ENCODE measurements around the gene EIF2D. TPM values are rescaled to one million over a fixed set of nuclear protein-coding genes. Genes with fewer than 3 reads are reported as not detected.

Gene EIF2D
- total RNA-seq, 1 experiment from 2014 or later = 110 TPM

DNA sequence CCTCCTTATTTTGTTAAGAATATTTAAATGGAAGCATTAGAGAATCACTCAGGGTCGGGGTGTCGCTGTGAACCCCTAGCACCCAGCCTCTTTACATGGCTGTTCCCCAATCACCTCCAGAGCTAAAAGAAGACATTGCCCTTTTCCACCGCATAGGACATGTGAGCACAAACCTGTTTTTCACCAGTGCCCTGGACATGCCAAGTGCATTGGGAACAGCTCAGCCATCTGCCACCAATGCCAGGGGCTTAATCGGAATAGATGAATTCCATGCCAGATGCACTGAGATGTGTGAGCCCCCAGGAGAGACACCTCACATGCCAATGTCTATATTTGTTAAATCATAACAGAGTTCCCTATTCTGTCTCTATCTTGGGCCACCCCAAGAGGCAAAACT is 33.3 kb downstream of the EIF2D start:
- no TSS peak for BruUV-seq (replicated peaks)

DNA sequence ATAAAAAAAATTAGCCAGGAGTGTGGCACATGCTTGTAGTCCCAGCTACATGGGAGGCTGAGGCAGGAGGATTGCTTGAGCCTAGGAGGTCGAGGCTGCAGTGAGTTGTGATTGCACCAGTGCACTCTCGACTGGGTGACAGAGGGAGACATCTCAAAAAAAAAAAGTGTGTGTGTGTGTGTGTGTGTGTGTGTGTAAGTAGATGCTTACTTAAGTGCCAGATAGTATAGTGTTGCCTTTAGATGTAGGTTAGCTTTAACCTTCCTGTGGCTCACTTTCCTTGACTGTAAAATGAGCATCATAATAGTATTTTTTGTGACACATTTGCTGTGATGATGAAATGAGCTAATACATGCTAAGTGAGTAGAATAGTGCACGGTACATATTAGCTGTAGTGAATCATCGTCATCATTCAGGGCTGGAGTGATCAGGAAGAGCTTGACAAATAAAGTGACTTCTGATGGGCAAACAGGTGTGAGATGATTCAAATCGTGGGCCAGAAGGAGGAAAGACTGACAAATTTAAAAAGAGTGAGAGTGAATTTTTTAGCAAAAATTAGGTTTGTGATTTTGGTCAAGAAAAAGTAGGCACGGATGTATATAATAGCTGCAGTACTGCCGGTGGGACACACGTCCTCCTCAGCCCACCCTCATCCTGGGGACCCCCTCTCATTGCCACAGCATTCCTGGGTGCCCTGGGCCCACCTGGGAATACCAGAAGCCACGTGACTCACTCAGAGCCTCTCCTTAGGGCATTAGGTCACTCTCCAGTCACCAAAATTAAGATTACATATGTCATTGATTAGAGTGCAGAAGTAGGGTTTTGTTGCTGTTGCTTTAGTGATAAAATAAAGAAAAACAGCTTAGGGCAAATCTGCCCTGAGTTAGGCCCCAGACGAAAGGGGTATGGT is 33.9 kb downstream of the EIF2D start:
- H3K4me1 Mint-ChIP-seq (ENCODE audit: insufficient read depth, unreplicated experiment) = peaks cover 13% of the 10 kb centered on the region
- H3K4me3 Mint-ChIP-seq (ENCODE audit: unreplicated experiment) = no peak overlapping the region
- no TSS peak for BruUV-seq (replicated peaks)
- no peak for DNase-seq (ENCODE audit: unreplicated experiment)
- no peaks in the 10 kb centered on the region for H3K27me3 Mint-ChIP-seq (ENCODE audit: insufficient read depth, unreplicated experiment)
- no peaks in the 10 kb centered on the region for H3K9me3 Mint-ChIP-seq (ENCODE audit: unreplicated experiment)
- ChIA-PET CTCF (interaction anchor here (0.6 to 22.6 kb wide), 13 partner anchors 11 to 358 kb away, joined by 3 to 851 read pairs (median 4); partner anchors contain the start of gene RASSF5), POLR2A (interaction anchor here (0.5 to 1.6 kb wide), 6 partner anchors 8 to 108 kb away, joined by 3 to 4 read pairs (median 3); partner anchors contain the start of gene IKBKE)
- intact Hi-C loops (cut with micrococcal nuclease) = no loop called here
- H3K36me3 Mint-ChIP-seq (ENCODE audit: insufficient read depth, unreplicated experiment) = no peaks in the 10 kb centered on the region
- TF ChIP-seq, protein P1, sequence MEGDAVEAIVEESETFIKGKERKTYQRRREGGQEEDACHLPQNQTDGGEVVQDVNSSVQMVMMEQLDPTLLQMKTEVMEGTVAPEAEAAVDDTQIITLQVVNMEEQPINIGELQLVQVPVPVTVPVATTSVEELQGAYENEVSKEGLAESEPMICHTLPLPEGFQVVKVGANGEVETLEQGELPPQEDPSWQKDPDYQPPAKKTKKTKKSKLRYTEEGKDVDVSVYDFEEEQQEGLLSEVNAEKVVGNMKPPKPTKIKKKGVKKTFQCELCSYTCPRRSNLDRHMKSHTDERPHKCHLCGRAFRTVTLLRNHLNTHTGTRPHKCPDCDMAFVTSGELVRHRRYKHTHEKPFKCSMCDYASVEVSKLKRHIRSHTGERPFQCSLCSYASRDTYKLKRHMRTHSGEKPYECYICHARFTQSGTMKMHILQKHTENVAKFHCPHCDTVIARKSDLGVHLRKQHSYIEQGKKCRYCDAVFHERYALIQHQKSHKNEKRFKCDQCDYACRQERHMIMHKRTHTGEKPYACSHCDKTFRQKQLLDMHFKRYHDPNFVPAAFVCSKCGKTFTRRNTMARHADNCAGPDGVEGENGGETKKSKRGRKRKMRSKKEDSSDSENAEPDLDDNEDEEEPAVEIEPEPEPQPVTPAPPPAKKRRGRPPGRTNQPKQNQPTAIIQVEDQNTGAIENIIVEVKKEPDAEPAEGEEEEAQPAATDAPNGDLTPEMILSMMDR (IDR thresholded peaks at IDR 0.05; ENCODE audit: unreplicated experiment) = no peak
- H3K27ac Mint-ChIP-seq (ENCODE audit: low read depth, unreplicated experiment) = no peak overlapping the region

More for the DNA sequence above, 33.3 kb downstream of the EIF2D start:
- Mint-ChIP-seq H3K4me3 (ENCODE audit: unreplicated experiment) (no peak overlapping the region), H3K4me1 (ENCODE audit: insufficient read depth, unreplicated experiment) (peaks cover 17% of the 10 kb centered on the region), H3K27ac (ENCODE audit: low read depth, unreplicated experiment) (no peak overlapping the region), H3K27me3 (ENCODE audit: insufficient read depth, unreplicated experiment) (no peaks in the 10 kb centered on the region), H3K9me3 (ENCODE audit: unreplicated experiment) (no peaks in the 10 kb centered on the region), H3K36me3 (ENCODE audit: insufficient read depth, unreplicated experiment) (no peaks in the 10 kb centered on the region)
- DNase-seq (ENCODE audit: unreplicated experiment) = no peak
- CTCF ChIA-PET = interaction anchor here (1.2 to 22.6 kb wide), 6 partner anchors 13 to 147 kb away, joined by 4 to 851 read pairs (median 138); partner anchors contain the start of gene RASSF5
- TF ChIP-seq, protein P1 (IDR thresholded peaks at IDR 0.05; ENCODE audit: unreplicated experiment) = no peak
- POLR2A ChIA-PET = interaction anchor here (0.9 to 1.6 kb wide), 2 partner anchors 9 to 25 kb away, joined by 3 read pairs; no protein-coding TSS in a partner anchor
- intact Hi-C loops (cut with micrococcal nuclease) = no loop called here

DNA sequence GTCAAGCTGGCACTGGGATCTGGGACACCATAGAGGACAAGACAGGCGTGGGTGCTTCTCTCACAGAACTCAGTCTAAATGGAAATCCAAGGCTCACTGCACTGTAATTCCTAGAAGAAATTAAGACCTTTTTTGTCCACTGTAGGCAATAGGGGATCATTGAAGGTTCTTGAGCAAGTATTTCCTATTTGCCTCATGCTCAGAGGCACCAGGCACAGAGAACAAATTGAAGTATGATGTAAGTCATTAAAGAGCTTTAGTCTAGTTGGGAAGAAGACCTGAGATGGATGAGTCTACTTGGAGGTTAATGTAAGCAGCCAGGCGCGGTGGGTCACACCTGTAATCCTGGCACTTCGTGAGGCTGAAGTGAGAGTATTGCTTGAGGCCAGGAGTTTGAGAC is 34.6 kb downstream of the EIF2D start:
- TF ChIP-seq, protein P1 (IDR thresholded peaks at IDR 0.05; ENCODE audit: unreplicated experiment) = no peak
- intact Hi-C loops (cut with micrococcal nuclease) = no loop called here
- Mint-ChIP-seq H3K27ac (ENCODE audit: low read depth, unreplicated experiment) (no peak overlapping the region), H3K9me3 (ENCODE audit: unreplicated experiment) (no peaks in the 10 kb centered on the region), H3K27me3 (ENCODE audit: insufficient read depth, unreplicated experiment) (no peaks in the 10 kb centered on the region), H3K4me1 (ENCODE audit: insufficient read depth, unreplicated experiment) (peaks cover 12% of the 10 kb centered on the region), H3K4me3 (ENCODE audit: unreplicated experiment) (no peak overlapping the region), H3K36me3 (ENCODE audit: insufficient read depth, unreplicated experiment) (no peaks in the 10 kb centered on the region)
- BruUV-seq (replicated peaks) = no TSS peak
- no peak for DNase-seq (ENCODE audit: unreplicated experiment)
- ChIA-PET POLR2A (interaction anchor here (0.9 to 1.0 kb wide), 5 partner anchors 9 to 115 kb away, joined by 3 to 4 read pairs (median 3); partner anchors contain the start of gene IKBKE), CTCF (interaction anchor here (0.6 to 22.6 kb wide), 11 partner anchors 8 to 356 kb away, joined by 3 to 851 read pairs (median 5); partner anchors contain the start of gene RASSF5)
